Esophagus squamous epithelium (tissue), 5 donors: ENCODE data around the gene KRTAP20-2. TPM values are rescaled to one million over a fixed set of nuclear protein-coding genes. Genes with fewer than 3 reads are reported as not detected.

Source experiments
- DNase-seq: peaks from one replicate; lab custom pipeline; 2025; lab: John Stamatoyannopoulos, UW
- H3K27ac ChIP-seq, 4 donors: fragments of 200-600 bp; sonication (generic); one replicate each; pipeline ENCODE4 v1.5.1; 2016 to 2019; ENCODE audit warnings: mild to moderate bottlenecking in 1 of 4
- H3K27me3 ChIP-seq, 4 donors: fragments of 200-600 bp; sonication (generic); 1 replicate in 3 of 4; 2 replicates in 1 of 4; pipeline versions ENCODE4 v1.5.1 to v1.6.0; 2017 to 2021; ENCODE audit warnings: antibody characterized with exemption in 1 of 4
- H3K36me3 ChIP-seq, 3 donors: fragments of 200-600 bp; sonication (generic); one replicate each; pipeline ENCODE4 v1.5.1; 2016 to 2019
- H3K4me1 ChIP-seq, 3 donors: fragments of 200-600 bp; sonication (generic); one replicate each; pipeline ENCODE4 v1.5.1; 2017 to 2019
- H3K4me3 ChIP-seq, 4 donors: fragments of 200-600 bp; sonication (generic); 1 replicate in 3 of 4; 2 replicates in 1 of 4; pipeline ENCODE4 v1.5.1; 2016 to 2019; ENCODE audit warnings: mild to moderate bottlenecking in 2 of 4, moderate library complexity in 1 of 4
- H3K9me3 ChIP-seq, 3 donors: fragments of 200-600 bp; sonication (generic); one replicate each; pipeline ENCODE4 v1.5.1; 2016 to 2019
- POLR2A ChIP-seq, 4 donors: fragments of 450-650 bp; IDR thresholded peaks; one replicate each; pipeline ENCODE4 v1.6.1; 2017; ENCODE audit warnings: antibody characterized with exemption in 4 of 4, mild to moderate bottlenecking in 4 of 4, moderate library complexity in 3 of 4
- WGBS, 2 donors: methylation state at CpG; one replicate each; pipeline ENCODE4 v1.1.5; 2018; 5-methylcytosine and 5-hydroxymethylcytosine counted together
- intact Hi-C: fragments of 100-400 bp; cut with DNase I; formaldehyde crosslinking; loops from one replicate; pipeline ENCODE4 v1.15.0; 2022
- total RNA-seq, 4 donors: library from RNA; depleted of rRNA; stranded (reverse); fragments of >200 nt; gene quantifications; one replicate each; pipeline ENCODE4 v1.1.0, GENCODE V29; 2016
- TF ChIP-seq, protein P1 (sequence below), 6 experiments: fragments of 450-650 bp in 4 of 6; fragments of 200-600 bp in 2 of 6; sonication (generic) in 2 of 6; IDR thresholded peaks; one replicate each; pipeline ENCODE4 v1.5.1; 2016 to 2019; ENCODE audit warnings: antibody characterized with exemption in 6 of 6, mild to moderate bottlenecking in 4 of 6, moderate library complexity in 4 of 6
- donor health status: DM: yes; HTN: yes; CAD: no.

KRTAP20-2 gene
- total RNA-seq, 4 donors from 2014 or later, result not detected

DNA sequence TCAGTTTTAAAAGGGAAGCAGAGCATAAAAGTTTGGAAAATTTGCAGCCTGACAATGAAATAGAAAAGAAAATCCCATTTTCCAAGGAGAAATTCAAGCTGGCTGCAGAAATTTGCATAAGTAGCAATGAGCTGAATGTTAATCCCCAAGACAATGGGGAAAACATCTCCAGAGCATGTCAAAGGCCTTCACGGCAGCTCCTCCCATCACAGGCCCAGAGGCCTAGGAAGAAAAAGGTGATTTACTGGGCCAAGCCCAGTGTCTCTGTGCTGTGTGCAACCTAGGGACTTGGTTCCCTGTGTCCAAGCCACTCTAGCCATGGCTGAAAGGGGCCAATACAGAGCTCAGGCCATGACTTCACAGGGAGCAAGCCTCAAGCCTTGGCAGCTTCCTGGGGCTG is 33.8 kb downstream of the KRTAP20-2 start:
- H3K9me3 ChIP-seq, result peaks cover 0 to 3% (median 0%) of the 10 kb centered on the region in 3 donors
- no peaks in the 10 kb centered on the region for H3K36me3 ChIP-seq
- no peaks in the 10 kb centered on the region for H3K27me3 ChIP-seq
- H3K4me3 ChIP-seq, result no peak overlapping the region
- no peaks in the 10 kb centered on the region for H3K4me1 ChIP-seq
- DNase-seq, result no peak
- TF ChIP-seq POLR2A (IDR thresholded peaks at IDR 0.05), result no peak
- TF ChIP-seq, protein P1, sequence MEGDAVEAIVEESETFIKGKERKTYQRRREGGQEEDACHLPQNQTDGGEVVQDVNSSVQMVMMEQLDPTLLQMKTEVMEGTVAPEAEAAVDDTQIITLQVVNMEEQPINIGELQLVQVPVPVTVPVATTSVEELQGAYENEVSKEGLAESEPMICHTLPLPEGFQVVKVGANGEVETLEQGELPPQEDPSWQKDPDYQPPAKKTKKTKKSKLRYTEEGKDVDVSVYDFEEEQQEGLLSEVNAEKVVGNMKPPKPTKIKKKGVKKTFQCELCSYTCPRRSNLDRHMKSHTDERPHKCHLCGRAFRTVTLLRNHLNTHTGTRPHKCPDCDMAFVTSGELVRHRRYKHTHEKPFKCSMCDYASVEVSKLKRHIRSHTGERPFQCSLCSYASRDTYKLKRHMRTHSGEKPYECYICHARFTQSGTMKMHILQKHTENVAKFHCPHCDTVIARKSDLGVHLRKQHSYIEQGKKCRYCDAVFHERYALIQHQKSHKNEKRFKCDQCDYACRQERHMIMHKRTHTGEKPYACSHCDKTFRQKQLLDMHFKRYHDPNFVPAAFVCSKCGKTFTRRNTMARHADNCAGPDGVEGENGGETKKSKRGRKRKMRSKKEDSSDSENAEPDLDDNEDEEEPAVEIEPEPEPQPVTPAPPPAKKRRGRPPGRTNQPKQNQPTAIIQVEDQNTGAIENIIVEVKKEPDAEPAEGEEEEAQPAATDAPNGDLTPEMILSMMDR (IDR thresholded peaks at IDR 0.05), result no peak
- 69 to 75% methylated on average over 1 of the region's 1 CpG for WGBS, 2 donors
- intact Hi-C loops, result no loop called here
- no peak overlapping the region for H3K27ac ChIP-seq

DNA sequence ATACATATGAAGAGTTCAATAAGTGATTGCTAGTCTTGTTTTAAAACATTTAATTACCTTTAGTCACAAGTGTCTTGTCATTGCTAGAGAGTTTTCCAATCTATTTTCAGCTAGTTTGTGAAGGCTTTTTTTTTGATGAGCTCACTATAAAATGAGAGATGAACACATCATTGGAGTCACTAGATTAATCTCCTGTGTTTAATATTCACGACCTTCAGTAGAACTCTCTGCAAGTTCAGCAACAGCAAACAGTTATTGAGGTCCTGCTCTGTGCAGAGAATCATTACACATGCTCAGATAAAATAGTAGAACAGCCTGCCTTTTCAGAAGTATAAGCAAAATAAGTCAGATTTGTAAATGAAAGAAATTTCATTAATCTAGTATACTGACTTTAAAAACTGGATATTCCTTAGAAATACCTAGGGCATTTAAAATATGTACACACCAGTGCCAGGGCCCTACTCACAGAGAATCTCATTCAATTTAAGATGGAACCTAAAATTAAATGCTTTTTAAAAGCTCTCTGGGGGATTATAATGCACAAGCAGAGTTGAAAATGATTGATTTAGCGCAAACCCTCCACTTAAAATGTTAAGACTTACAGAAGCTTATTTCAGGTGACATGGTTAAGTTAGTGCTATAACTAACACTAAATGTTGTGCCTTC is 38.1 kb downstream of the KRTAP20-2 start:
- Histone ChIP-seq H3K36me3 (no peaks in the 10 kb centered on the region), H3K4me3 (no peak overlapping the region), H3K9me3 (peaks cover 0 to 3% (median 0%) of the 10 kb centered on the region in 3 donors), H3K27me3 (no peaks in the 10 kb centered on the region), H3K27ac (no peak overlapping the region), H3K4me1 (no peaks in the 10 kb centered on the region)
- intact Hi-C loops, result no loop called here
- 57 to 81% methylated on average over 2 of the region's 2 CpGs for WGBS, 2 donors
- TF ChIP-seq POLR2A (IDR thresholded peaks at IDR 0.05), result no peak
- TF ChIP-seq, protein P1 (IDR thresholded peaks at IDR 0.05), result no peak
- DNase-seq, result no peak

- H3K4me3 ChIP-seq, result no peak overlapping the region
- H3K36me3 ChIP-seq, result no peaks in the 10 kb centered on the region
- no peaks in the 10 kb centered on the region for H3K4me1 ChIP-seq
- intact Hi-C loops, result no loop called here
- no peaks in the 10 kb centered on the region for H3K9me3 ChIP-seq
- H3K27me3 ChIP-seq, result no peaks in the 10 kb centered on the region
- H3K27ac ChIP-seq, result no peak overlapping the region
- TF ChIP-seq POLR2A (IDR thresholded peaks at IDR 0.05), result no peak
- TF ChIP-seq, protein P1 (IDR thresholded peaks at IDR 0.05), result no peak
- WGBS, 2 donors, result 67 to 82% methylated on average over 1 of the region's 1 CpG
- no peak for DNase-seq
Measured at GRCh38 chr21:30674312-30674711, 39.3 kb downstream of the KRTAP20-2 start.

GRCh38 chr21:30676737-30677136 is 41.7 kb downstream of the KRTAP20-2 start:
- H3K36me3 ChIP-seq, result no peaks in the 10 kb centered on the region
- no peak overlapping the region for H3K4me3 ChIP-seq
- intact Hi-C loops, result no loop called here
- no peaks in the 10 kb centered on the region for H3K4me1 ChIP-seq
- no peak for DNase-seq
- H3K27me3 ChIP-seq, result no peaks in the 10 kb centered on the region
- TF ChIP-seq, protein P1 (IDR thresholded peaks at IDR 0.05), result no peak
- no peak for TF ChIP-seq POLR2A (IDR thresholded peaks at IDR 0.05)
- H3K9me3 ChIP-seq, result no peaks in the 10 kb centered on the region
- no peak overlapping the region for H3K27ac ChIP-seq

DNA sequence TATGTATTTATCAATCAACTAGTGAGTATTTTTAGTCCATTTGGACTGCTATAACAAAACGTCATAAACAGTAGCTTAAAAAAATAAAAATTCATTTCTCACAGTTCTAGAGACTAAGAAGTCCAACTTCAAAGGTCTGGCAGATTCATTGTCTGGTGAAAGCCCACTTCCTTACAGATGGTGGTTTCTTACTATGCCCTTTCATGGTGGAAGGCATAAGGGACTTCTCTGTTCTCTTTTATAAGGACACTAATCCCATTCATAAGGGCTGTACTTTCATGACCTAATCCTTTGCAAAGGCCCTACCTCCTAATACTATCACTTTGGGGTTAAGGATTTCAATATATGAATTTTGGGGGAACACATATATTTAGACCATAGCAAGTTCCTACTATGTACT is 45.6 kb downstream of the KRTAP20-2 start:
- TF ChIP-seq POLR2A (IDR thresholded peaks at IDR 0.05), result no peak
- TF ChIP-seq, protein P1 (IDR thresholded peaks at IDR 0.05), result no peak
- no peak for DNase-seq
- no peaks in the 10 kb centered on the region for H3K9me3 ChIP-seq
- no peaks in the 10 kb centered on the region for H3K4me1 ChIP-seq
- H3K27ac ChIP-seq, result no peak overlapping the region
- H3K4me3 ChIP-seq, result no peak overlapping the region
- H3K27me3 ChIP-seq, result no peaks in the 10 kb centered on the region
- 17 to 24% methylated on average over 1 of the region's 1 CpG for WGBS, 2 donors
- H3K36me3 ChIP-seq, result no peaks in the 10 kb centered on the region
- intact Hi-C loops, result no loop called here
